Activated naive CD8-positive, alpha-beta T cell treated with anti-CD3 and anti-CD28 coated beads for 36 hours (primary cell): Measurements from ENCODE around the gene SMPX. TPM values are rescaled to one million over a fixed set of nuclear protein-coding genes. Genes with fewer than 3 reads are reported as not detected.

Experiments used
- DNase-seq: peaks from one replicate; pipeline ENCODE4 v3.0.0; 2021
- H3K27ac Mint-ChIP-seq: one replicate; pipeline ENCODE4 v1.8.0; 2022; ENCODE audit warnings: mild to moderate bottlenecking, moderate library complexity, mixed read lengths
- H3K27me3 Mint-ChIP-seq: one replicate; pipeline ENCODE4 v1.8.0; 2022; ENCODE audit warnings: mild to moderate bottlenecking, mixed read lengths
- H3K36me3 Mint-ChIP-seq: one replicate; pipeline ENCODE4 v1.8.0; 2021; ENCODE audit warnings: mild to moderate bottlenecking, mixed read lengths
- H3K4me1 Mint-ChIP-seq: one replicate; pipeline ENCODE4 v1.8.0; 2021; ENCODE audit warnings: mixed read lengths
- H3K4me3 Mint-ChIP-seq: one replicate; pipeline ENCODE4 v1.8.0; 2022; ENCODE audit warnings: mild to moderate bottlenecking, moderate library complexity, mixed read lengths
- H3K9me3 Mint-ChIP-seq: one replicate; pipeline ENCODE4 v1.8.0; 2022; ENCODE audit warnings: mixed read lengths
- total RNA-seq, 2 experiments: library from RNA; stranded (reverse); gene quantifications; one replicate each; pipeline ENCODE4 v1.2.3, GENCODE V29; 2021

SMPX gene
- total RNA-seq, 2 experiments from 2014 or later, result not detected

DNA sequence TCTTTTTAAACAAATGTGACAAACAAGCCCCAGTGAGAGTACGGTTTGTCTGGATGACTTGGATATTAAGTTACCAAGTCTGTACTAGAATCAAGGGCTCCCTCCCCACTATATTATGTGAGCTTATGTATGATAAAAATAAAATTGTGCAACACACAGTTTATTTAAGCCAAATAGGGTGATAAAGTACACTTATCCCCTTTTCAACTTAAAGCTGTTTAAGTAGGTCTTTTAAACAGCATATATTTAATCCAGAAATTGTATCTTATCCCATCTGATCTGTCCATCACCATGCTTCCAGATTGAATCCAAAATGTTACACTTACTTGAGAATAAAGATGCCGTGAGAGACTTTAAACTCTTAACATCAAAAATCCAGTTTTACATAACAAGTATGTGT, 97.8 kb downstream of the SMPX start:
- no peak for DNase-seq
- H3K27ac Mint-ChIP-seq, result no peak overlapping the region
- H3K4me1 Mint-ChIP-seq, result peaks cover 2% of the 10 kb centered on the region
- no peaks in the 10 kb centered on the region for H3K9me3 Mint-ChIP-seq
- peaks cover 9% of the 10 kb centered on the region for H3K27me3 Mint-ChIP-seq
- H3K4me3 Mint-ChIP-seq, result no peak overlapping the region
- peaks cover 5% of the 10 kb centered on the region for H3K36me3 Mint-ChIP-seq

DNA sequence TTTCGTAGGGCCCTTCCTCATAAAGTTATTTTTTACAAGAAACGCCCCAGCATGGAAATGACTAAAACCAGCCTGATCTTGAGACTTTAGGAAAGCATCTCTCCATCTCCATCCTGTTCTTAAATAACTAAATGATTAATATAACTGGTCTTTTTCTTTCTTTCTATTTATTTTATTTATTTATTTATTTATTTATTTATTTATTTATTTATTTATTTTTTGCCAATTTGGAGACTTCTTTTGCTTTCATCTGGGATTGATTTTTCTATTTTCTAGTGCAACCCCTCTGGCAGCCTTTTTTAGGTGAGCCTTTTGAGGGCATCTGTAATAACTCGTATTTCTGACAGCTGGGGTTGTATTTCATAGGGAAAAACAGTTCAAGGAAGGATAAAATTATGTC, 98.6 kb downstream of the SMPX start:
- peaks cover 5% of the 10 kb centered on the region for H3K36me3 Mint-ChIP-seq
- H3K27me3 Mint-ChIP-seq, result peaks cover 9% of the 10 kb centered on the region
- no peaks in the 10 kb centered on the region for H3K9me3 Mint-ChIP-seq
- no peak overlapping the region for H3K27ac Mint-ChIP-seq
- peak overlapping the region; percentile 66 for H3K4me3 Mint-ChIP-seq
- DNase-seq, result no peak
- peaks cover 2% of the 10 kb centered on the region for H3K4me1 Mint-ChIP-seq

DNA sequence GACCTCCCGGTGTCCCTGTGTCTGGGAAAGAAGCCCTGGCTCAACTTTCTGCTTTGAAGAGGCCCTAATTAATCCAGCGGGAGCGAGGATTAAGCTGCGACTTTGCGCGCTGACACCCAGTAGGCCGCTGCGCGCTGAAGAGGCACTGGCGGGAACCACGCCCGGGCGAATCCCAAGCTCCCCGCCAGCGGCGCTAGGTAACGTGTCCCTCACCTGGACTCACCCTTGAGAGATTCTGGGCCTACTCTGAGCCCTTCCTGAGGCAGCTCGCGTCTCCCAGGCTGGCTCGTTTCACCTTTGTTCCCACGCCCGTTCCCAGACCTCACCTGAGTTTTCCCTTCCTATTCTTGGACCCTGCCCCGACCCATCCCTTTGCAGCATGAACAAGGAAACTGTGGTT, 99.2 kb downstream of the SMPX start:
- H3K4me3 Mint-ChIP-seq, result peak overlapping the region; percentile 66
- no peak for DNase-seq
- peaks cover 7% of the 10 kb centered on the region for H3K27me3 Mint-ChIP-seq
- H3K27ac Mint-ChIP-seq, result no peak overlapping the region
- peaks cover 2% of the 10 kb centered on the region for H3K4me1 Mint-ChIP-seq
- H3K36me3 Mint-ChIP-seq, result peaks cover 5% of the 10 kb centered on the region
- no peaks in the 10 kb centered on the region for H3K9me3 Mint-ChIP-seq

DNA sequence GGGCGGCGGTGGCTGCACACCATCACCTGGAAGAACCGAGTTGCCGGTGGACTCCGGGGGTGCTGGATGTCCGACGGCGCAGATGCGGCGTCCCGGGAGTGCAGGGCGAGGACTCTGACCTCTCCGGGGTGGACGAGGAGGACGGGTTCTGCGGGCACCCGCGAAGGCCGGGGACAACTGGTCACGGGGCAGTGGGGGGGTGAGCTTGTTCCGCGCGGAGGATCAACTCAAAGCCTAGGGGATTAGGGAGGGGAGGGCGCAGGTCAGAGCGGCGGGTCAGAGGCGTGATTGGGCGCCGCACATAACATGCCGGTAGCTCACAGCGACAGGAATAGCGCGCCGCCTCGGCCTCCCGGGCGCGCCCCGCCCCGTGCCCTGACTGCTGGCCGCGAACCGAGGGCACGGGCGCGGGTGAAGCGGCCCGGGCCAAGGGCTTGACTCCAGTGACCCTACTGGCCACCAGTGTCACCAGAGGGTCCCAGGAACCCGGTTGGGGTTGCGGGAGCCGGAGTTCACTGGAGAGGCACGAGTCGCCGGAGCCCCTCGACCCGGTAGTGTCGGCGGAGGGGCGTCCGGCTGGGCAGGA, 99.7 kb downstream of the SMPX start, which contains the start of gene KLHL34:
Gene KLHL34 (minus strand): TSS at position 179 of the 586 bp plus-strand sequence. CDS start 542 bp downstream, outside the sequence.
- peak within 1 kb of the TSS; percentile 51 for H3K27ac Mint-ChIP-seq
- peak; percentile 9 for DNase-seq
- H3K9me3 Mint-ChIP-seq, result no peaks in the 10 kb centered on the region
- peaks cover 2% of the 10 kb centered on the region for H3K4me1 Mint-ChIP-seq
- H3K36me3 Mint-ChIP-seq, result peaks cover 5% of the 10 kb centered on the region
- H3K27me3 Mint-ChIP-seq, result peaks cover 5% of the 10 kb centered on the region
- peak within 1 kb of the TSS; percentile 66 for H3K4me3 Mint-ChIP-seq

DNA sequence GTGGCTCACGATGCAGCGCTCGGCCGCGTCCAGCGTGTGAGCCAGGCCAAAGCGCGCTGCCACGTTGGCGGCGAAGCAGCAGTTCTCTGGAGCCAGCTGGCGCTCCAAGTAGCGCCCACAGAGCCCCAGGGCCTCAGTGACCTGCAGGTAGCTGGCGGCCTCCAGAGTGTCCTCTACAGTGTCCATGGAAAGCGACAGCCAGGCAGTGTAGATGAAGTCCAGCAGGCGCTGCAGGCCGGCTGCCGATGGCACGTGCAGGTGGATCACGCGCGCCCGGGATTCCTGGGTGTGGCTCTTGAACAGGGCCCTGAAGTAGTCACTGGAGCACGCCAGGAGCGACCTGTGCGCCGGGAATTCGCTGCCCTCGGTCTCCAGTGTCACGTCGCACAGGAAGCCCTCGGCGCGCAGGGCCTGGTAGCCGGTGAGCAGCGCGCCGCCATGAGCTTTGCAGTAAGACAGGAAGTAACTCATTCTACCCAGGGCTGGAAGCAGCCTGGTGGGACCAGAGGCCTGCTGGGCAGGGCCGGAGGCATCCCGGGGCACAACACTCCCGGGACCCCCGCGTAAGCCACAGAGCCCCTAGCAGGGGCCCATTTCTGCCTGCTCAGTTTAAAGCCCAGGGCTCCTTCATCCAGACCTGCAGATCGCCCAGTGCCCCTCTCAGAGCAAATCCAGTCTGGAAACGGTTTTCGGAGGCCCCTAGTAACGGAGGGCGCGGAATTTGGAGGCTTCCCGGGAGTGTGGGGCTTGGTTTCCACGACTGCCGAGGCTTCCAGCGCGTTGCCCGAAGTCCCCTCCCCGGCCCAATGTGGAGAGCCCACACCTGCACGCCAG, 100.4 kb downstream of the SMPX start:
- no peak for DNase-seq
- H3K4me1 Mint-ChIP-seq, result peaks cover 2% of the 10 kb centered on the region
- H3K27me3 Mint-ChIP-seq, result peaks cover 5% of the 10 kb centered on the region
- peak overlapping the region; percentile 61 for H3K4me3 Mint-ChIP-seq
- no peaks in the 10 kb centered on the region for H3K9me3 Mint-ChIP-seq
- peak overlapping the region; percentile 51 for H3K27ac Mint-ChIP-seq
- peaks cover 5% of the 10 kb centered on the region for H3K36me3 Mint-ChIP-seq

DNA sequence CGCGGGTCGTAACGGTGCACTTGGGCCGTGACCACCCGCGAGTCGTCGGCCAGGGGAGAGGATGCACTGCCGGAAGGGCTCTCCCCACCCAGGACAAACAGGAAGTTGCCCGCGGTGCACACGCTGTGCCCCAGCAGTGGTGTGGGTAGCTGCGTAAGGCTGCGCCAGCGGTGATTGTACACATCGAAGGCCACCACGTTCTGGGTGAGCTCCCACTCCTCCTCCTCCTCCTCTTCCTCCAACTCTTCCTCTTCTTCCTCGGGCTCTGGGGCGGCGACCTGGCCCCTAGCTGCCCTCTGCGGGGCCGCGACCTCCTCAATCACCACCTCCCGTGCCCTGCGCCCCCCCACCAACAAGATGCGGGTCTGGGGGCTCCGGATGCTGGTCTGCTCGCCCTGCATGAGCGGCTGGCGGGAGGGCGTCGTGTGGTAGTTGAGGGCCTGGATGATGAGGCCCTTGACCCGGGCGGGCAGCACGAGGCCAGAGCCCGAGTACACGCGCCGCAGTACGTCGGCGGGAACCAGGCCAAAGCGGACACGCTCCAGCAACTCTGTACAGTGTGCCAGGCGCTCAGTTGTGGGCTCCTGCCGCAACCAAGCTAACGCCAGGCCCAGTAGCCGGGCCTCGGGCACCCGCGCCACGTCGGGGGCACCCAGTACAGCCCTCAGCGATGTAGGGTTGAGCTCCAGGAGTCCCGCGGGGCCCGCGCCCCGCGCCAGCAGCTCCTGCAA, 101.2 kb downstream of the SMPX start:
- peaks cover 5% of the 10 kb centered on the region for H3K27me3 Mint-ChIP-seq
- no peak for DNase-seq
- H3K36me3 Mint-ChIP-seq, result peaks cover 5% of the 10 kb centered on the region

More for the DNA sequence above, 101.2 kb downstream of the SMPX start:
- Mint-ChIP-seq H3K4me1 (peaks cover 2% of the 10 kb centered on the region), H3K9me3 (no peaks in the 10 kb centered on the region), H3K27ac (no peak overlapping the region), H3K4me3 (no peak overlapping the region)

Other genes starting within 250 kb of the SMPX start
- under 1 TPM; 0.36 to 0.62 TPM for gene KLHL34, start 99.8 kb downstream of the SMPX start, total RNA-seq
- 10 to 100 TPM; 10.7 to 12.2 TPM for gene MBTPS2, start 81.5 kb upstream of the SMPX start, total RNA-seq
- 1 to 10 TPM; 2.5 TPM for gene YY2, start 97.9 kb upstream of the SMPX start, total RNA-seq
- gene SMS, start 182.6 kb upstream of the SMPX start, total RNA-seq, result 100 to 1,000 TPM; 202 to 206 TPM